Endometrial microvascular endothelial cells (primary cell): ENCODE results near the gene SATB2. TPM values are rescaled to one million over a fixed set of nuclear protein-coding genes. Genes with fewer than 3 reads are reported as not detected.

ENCODE experiments used
- in situ Hi-C: cut with HindIII; loops from 2 replicates; pipeline ENCODE4 v1.10.0; 2017; ENCODE audit warnings: low sequenced_read_pairs, low pct_unique_long_range_greater_than_20kb; ENCODE audit errors: inconsistent ontology term
- total RNA-seq: library from RNA; depleted of rRNA; stranded (reverse); fragments of >200 nt; gene quantifications from one replicate; pipeline ENCODE4 v1.2.3, GENCODE V29; 2015; ENCODE audit errors: inconsistent ontology term

Gene SATB2
- total RNA-seq, 1 donor from 2014 or later, result under 0.01 TPM

DNA sequence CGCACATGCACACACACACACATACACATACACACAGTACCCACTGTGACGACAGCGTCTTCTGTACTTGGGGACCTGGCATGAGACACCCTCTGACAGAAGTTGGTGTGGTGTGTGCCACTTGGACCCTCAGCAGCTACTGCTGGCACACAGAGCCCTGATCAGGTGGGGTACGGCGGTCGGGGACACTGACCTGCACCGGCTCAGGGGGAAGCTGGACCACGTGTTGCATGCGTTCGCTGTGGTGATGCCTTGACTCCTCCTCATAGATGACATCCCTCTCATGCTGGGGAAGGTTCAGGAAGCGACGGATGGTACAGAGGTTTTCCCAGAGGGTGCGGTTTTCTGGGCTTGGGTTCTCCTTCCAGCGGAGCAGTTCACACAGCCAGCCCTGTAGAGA lies 149.2 kb downstream of the SATB2 start:
- in situ Hi-C loops, result no loop called here

DNA sequence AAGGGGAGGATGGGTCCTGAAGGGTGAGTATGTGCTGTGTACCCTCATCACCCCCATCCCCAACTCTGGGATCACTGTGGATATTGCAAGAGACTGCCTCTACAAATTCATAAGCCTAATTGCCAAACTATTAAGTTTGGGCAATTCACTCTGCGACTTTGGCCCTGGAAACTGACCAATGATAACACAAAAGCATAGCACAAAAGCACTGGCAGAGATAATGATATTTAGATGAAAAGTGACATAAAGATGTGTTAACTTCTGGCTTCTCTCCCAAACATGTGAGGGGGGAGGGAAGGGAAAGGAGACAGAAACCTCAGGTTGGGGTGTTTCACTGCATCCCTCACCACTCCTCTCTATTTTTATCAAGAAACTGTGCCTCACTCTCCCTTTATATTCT lies 150.3 kb downstream of the SATB2 start:
- in situ Hi-C loops, result no loop called here

- in situ Hi-C loops, result no loop called here
Measured at GRCh38 chr2:199306116-199306515, 151.6 kb downstream of the SATB2 start.

DNA sequence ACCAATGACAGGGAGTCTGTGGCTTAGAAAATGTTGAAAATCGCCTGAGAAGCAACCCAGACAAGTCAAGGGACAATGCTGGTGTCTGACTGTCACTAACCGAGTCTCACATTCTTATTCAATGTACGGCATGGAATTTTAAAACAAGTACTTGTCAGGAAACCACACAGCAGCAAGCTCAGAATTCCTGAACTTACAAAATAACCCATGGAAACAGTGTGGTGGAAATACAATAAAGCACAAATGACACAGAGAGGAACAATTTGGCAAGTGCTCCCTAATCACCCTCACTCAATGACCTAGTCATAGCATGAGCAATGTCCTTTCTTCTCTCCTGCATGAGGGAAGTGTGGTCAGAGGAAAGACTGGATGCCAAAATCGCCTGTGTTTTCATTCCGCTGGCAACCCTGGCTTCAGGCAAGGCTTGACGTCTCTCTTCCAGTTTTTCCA lies 154.0 kb downstream of the SATB2 start:
- in situ Hi-C loops, result no loop called here

DNA sequence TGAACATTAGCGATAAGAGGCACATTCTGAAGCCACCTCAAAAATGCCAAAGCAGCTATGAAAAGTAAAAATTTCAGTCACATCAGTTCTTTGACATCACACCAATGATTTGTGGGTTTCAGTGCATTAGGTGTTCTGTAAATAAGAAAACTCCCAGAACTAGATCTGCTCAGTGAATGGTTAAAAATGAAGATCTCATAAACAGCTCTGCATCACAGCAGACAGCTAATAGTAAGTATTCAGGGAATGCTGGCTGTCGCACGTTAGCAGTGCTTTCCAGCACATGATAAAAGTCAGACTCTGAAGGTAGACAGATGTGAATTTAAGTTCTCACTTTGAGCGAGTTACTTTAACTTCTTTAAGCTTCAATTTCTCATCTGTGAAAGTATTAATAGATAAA lies 154.9 kb downstream of the SATB2 start:
- in situ Hi-C loops, result no loop called here

- in situ Hi-C loops, result no loop called here
Measured at GRCh38 chr2:199288424-199288823, 169.3 kb downstream of the SATB2 start.

DNA sequence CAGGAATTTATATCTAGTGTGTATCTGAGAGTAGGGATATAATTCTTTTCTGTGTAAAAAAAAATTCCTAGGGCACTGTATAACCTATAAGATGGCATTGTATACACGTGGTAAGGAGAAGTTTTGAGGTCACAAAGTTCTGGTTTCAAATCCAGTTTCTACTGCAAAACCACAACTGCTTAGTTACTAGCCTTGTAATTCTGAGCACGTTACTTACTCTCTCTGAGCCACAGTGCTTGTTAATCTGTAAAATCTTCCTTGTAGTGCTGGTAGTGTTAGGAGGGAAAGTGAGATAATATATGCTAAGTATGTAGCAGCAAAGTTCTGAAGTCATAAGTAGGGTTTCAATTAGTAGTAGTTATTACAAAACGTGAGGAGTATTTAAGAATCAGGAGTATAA lies 175.4 kb downstream of the SATB2 start:
- in situ Hi-C loops, result no loop called here

DNA sequence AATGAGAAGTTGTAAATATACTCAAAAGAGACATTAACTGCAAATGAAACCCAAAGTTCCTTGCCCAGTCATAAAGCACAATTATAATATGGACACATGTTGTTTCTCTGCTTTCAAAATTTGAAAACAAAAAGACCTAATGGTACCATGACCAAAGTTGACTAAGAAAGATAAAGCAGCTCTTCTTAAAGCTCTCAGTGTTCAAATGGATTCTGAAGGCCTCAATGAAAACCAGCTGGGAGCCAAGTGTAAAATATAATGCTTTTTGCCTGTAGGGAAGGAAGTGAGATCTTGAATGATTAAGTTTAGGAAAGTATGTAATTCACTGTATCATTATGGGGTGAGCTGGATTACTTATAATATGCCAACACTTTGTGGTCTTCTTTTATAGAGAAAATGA lies 178.6 kb downstream of the SATB2 start:
- in situ Hi-C loops, result no loop called here

DNA sequence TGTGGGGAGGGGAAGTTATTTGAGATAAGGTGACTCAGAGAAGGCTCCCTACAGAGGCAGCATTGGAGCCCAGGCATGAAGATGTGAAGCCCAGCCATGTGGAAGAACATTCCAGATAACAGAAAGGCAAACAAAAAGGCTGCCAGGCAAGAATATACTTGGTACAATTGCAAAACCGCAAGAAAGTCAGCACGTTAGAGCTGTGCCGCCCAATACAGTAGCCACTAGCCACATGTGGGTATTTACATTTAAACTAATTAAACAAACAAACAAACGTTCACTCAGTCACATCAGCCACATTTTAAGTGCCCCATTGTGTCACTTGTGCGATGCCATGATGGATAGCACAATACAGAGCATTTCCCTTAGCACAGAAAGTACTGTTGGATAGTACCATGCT lies 179.6 kb downstream of the SATB2 start:
- in situ Hi-C loops, result no loop called here

GRCh38 chr2:199273042-199273511 lies 184.7 kb downstream of the SATB2 start:
- in situ Hi-C loops, result no loop called here

DNA sequence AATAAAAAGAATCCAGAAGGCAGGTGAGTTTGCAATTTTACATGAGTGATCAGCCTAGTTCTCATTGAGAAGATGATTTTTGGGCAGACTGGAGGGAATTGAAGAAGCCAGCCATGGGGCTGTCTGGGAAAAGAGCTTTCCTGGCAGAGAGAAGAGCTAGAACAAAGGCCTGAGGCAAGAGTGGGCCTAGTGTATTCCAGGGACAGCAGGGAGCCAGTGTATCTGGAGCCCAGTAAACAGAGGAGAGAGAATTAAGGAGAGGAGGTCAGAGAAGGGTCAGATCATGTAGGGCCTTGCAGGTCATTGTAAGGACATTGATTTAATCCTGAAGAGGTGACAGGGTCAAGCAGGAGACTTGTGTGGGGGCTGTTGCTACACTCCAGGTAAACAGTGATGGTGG lies 195.8 kb downstream of the SATB2 start:
- in situ Hi-C loops, result no loop called here

DNA sequence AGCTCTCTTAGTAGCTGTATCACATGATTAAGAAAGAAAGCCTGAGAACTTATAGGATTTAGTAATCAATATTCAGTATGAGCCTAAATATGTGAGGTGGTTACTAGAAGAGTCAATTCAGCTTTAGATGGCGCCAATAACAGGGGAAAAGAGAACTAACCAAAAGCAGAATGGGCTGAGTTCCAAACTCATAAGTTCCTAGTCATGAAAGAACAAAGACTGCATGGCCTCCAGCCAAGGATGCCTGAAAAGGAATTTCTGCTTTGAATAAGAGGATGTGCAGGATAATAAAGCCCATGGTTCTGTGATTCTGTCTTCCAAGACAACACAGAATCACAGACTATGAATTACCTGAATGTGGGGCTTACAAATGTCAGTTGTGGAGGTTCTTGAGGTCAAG lies 196.5 kb downstream of the SATB2 start:
- in situ Hi-C loops, result no loop called here

DNA sequence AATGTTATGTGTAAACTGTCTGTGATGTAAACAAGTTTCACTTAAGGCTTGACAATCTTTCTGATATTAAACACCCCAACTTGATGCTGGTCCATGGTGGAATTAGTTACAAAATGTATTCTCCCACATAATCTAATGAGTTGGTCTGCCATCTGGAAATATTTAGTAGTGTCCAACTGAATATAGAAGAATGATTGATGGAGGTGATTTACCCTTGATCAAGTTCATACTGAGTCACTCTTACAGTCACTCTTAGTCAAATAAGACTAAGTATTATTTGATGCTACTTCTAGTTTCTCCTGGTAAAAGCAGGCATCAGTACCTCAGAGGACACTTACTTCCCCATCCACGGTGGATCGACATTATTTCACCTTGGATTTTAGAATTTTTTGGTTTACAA lies 198.1 kb downstream of the SATB2 start:
- in situ Hi-C loops, result no loop called here

GRCh38 chr2:199258291-199258690 lies 199.4 kb downstream of the SATB2 start:
- in situ Hi-C loops, result no loop called here

DNA sequence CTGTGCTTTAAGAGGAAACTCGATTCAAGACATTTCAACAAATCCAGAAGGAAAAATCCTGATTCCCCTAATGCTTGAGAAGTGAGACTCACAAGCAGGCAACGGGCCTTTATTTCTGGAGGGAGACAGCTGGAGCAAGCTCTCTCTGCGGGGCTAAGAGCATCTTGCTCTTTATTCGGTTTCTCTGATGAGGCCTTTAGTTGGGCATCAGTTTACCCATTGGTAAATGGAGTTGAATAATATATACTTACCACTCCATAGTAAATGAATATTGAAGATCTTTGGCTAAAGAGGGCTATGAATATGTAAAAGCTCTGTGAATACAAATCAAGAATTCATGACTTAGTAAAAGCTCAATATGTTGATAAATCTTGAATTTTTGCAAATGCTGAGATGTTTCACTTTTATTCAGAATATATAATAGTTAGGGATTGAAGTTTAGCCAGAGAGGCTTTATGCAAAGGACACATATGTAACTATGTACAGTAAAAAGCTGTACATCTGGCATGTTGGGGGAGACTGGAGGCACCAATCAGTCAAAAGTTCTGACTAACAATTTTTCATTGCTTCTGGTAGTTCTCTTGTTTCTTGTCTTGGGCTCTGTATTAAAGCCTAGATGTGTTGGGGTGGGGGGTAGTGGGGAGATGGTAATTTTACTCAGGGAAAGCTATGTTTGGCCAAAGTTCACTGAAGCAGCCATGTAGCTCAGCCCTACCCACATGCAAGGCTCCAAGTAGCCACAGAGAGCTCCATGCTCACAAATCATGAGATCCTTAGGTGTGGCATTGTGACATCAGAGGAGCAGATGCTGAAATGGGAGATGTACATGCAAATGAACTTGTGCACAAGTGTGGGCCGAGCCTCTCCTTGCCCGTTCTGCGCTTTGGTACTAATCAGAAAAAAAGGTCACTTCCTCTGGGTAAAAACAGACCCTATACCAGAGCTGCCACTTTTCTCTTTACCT lies 200.2 kb downstream of the SATB2 start:
- in situ Hi-C loops, result no loop called here

- in situ Hi-C loops, result no loop called here
Measured at GRCh38 chr2:199230091-199230490, 227.6 kb downstream of the SATB2 start.

- in situ Hi-C loops, result no loop called here
Measured at GRCh38 chr2:199228887-199229819, 228.6 kb downstream of the SATB2 start.

DNA sequence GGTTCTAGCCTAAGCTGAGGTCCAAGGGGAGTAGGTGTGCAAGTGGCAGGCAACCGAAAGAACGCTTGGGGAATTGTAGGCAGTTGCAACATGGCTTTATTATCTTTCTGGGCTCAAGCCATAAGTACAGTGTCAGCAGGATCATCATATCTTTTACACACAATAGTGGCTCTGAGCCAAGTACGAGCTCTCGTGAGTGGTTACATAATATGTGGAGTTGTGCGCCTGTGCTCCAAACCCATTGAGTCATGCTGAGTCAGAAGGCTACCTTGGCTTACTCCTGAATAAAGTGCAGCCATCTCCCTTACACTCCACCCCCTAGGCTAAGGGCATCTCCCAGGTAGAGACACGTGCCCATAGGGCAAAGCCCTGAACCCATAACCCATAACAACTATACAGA lies 233.9 kb downstream of the SATB2 start:
- in situ Hi-C loops, result no loop called here

DNA sequence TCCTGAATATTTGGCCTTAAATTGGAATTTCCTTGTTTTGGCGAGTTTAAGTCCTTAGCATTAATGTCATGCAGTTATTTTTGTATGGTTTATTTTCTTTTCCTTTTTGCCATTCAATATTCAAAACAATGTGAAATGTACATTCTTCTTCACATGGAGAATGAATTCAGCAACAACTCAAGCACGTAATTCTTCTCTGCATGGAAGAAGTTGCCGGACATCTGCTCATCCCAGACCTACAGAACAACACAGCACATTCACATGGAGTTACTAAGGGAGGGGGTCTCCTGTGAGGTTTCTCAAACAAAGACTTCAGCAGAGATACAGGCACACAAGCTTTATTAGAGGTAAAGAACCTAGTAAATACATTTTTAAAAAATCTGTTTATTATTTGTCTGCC lies 236.8 kb downstream of the SATB2 start:
- in situ Hi-C loops, result no loop called here

- in situ Hi-C loops, result no loop called here
Measured at GRCh38 chr2:199219551-199219950, 238.2 kb downstream of the SATB2 start.
